Gastrocnemius medialis (tissue), 4 donors: ENCODE measurements around the gene ACADL.

Experiments used
- CTCF ChIP-seq, 5 experiments: fragments of 450-650 bp in 3 of 5; fragments of 200-600 bp in 2 of 5; sonication (generic) in 2 of 5; IDR thresholded peaks in 4 of 5; conservative IDR thresholded peaks in 1 of 5; 1 replicate in 4 of 5; 2 replicates in 1 of 5; pipeline ENCODE4 v1.5.1; 2016 to 2019; ENCODE audit warnings: antibody characterized with exemption in 5 of 5, mild to moderate bottlenecking in 3 of 5, moderate library complexity in 3 of 5
- POLR2A ChIP-seq, 2 donors: fragments of 450-650 bp; IDR thresholded peaks; one replicate each; pipeline ENCODE4 v1.6.1; 2017; ENCODE audit warnings: antibody characterized with exemption in 2 of 2, mild to moderate bottlenecking in 2 of 2, moderate library complexity in 2 of 2

- TF ChIP-seq CTCF (IDR thresholded peaks at IDR 0.05 in 4 of 5, conservative IDR thresholded peaks at IDR 0.05 in 1 of 5): no peak
- no peak for TF ChIP-seq POLR2A (IDR thresholded peaks at IDR 0.05)
Measured at GRCh38 chr2:210262036-210262435, 36.8 kb upstream of the ACADL start.
